Lower leg skin (tissue), 4 donors: Measurements from ENCODE around the gene VPS13D. TPM values are rescaled to one million over a fixed set of nuclear protein-coding genes. Genes with fewer than 3 reads are reported as not detected.

ENCODE experiments used
- DNase-seq, 2 donors: peaks; one replicate each; pipeline ENCODE4 v3.0.0-alpha.2; 2019; ENCODE audit warnings: low spot score in 2 of 2
- H3K4me3 ChIP-seq: fragments of 200-600 bp; sonication (generic); 2 replicates; pipeline ENCODE4 v1.5.1; 2017; ENCODE audit warnings: mild to moderate bottlenecking, low read depth; ENCODE audit not compliant: poor library complexity, severe bottlenecking
- CTCF ChIP-seq, 3 donors: fragments of 450-650 bp; IDR thresholded peaks; one replicate each; pipeline ENCODE4 v1.5.1; 2016; ENCODE audit warnings: antibody characterized with exemption in 3 of 3, mild to moderate bottlenecking in 3 of 3, moderate library complexity in 2 of 3
- POLR2A ChIP-seq, 2 donors: fragments of 450-650 bp; IDR thresholded peaks; one replicate each; pipeline ENCODE4 v1.6.1; 2016 to 2017; ENCODE audit warnings: antibody characterized with exemption in 2 of 2, mild to moderate bottlenecking in 1 of 2, moderate library complexity in 1 of 2
- WGBS, 2 donors: methylation state at CpG; one replicate each; pipeline ENCODE4 v1.1.5; 2018; 5-methylcytosine and 5-hydroxymethylcytosine counted together
- intact Hi-C: fragments of 100-400 bp; cut with DNase I; formaldehyde crosslinking; loops from one replicate; pipeline ENCODE4 v1.15.0; 2023; ENCODE audit warnings: low total_unique reads
- total RNA-seq, 4 donors: library from RNA; depleted of rRNA; stranded (reverse); fragments of >200 nt; gene quantifications; one replicate each; pipeline ENCODE4 v1.1.0, GENCODE V29; 2016

VPS13D gene
- total RNA-seq, 4 donors from 2014 or later: 96.5 to 200 (median 116) TPM

DNA sequence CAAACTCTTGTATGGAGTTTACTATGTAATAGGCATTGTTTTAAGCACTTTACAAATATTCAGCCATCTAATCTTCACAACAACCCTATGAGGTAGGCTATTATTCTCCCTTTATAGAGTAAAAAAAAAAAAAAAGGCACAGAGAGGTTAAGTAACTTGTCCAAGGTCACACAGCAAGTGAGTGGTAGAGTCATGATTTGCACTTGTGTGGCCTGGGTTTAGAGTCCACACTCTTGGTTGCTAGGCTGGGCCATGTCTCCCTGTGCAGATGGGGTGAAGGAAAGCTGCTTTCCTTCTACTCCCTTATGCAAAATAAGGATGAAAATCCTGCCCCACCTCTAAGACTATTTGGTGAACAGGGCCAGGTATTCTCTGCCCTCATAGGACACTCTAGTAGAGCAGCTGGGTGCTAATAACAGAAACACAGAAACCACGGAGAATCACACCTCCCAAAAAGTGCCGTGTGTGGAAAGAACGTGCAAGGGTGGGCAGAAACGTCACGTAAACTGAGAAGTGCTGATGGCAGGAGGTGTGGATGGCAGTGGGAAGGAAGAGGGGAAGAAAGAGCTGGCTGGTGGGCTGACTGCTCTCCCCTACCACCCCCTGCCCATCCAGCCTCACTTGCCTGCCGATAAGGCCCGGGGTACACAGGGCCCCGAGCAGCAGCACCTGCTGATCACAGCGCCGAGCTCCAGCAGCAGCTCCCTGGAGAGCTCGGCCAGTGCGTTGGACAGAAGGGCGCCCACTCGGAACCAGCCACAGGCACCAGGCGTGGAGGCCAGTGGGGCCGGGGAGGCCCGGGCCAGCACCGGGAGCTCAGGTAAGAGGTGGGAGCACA, 28.3 kb upstream of the VPS13D start:
- 82 to 91% methylated on average over 9 to 18 of the region's 18 CpGs for WGBS, 2 donors
- no peak for DNase-seq

DNA sequence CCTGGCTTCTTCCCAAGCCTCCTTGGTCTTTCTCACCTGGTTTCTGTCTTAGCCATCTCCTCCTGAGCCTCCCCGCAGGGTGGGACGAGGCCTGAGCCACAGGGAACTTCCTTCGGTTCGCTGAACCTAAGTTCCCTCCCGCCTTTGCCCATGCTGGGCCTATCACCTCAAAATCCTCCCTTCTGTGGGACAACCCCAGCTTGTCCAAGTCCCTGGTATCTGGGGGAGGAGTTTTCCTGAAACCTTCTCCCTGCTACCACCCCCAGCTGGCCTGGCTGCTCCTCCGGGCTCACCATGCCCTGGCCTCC, 27.7 kb upstream of the VPS13D start:
- DNase-seq: no peak
- no peak for TF ChIP-seq POLR2A (IDR thresholded peaks at IDR 0.05)
- TF ChIP-seq CTCF (IDR thresholded peaks at IDR 0.05): no peak
- 90 to 96% methylated on average over 6 of the region's 6 CpGs for whole genome bisulfite sequencing, 2 donors
- H3K4me3 ChIP-seq: no peak overlapping the region
- intact Hi-C loops: no loop called here

More for the DNA sequence above, 28.3 kb upstream of the VPS13D start:
- H3K4me3 ChIP-seq: no peak overlapping the region
- intact Hi-C loops: no loop called here
- no peak for TF ChIP-seq CTCF (IDR thresholded peaks at IDR 0.05)
- TF ChIP-seq POLR2A (IDR thresholded peaks at IDR 0.05): no peak

DNA sequence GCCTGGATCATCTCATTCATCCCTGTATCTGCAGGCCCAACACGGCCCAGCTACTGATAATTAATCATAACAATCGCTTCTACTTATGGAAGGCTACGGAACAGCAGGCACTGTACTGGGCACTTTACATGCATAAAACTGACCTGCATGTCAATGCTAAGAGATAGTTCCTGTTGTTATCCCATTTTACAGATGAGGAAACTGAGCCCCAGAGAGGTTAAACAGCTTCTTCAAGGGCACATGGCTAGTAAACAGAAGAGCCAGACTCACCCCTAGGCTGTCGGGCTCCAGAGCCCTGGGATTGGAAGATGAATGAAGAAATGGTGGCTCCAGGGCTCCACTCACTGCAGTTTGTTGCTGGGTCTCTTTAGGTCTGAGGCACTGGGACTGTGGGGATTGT, 27.3 kb upstream of the VPS13D start:
- WGBS, 2 donors: 90 to 100% methylated on average over 4 of the region's 4 CpGs
- intact Hi-C loops: no loop called here

GRCh38 chr1:12203216-12204007, 26.4 kb upstream of the VPS13D start:
- intact Hi-C loops: no loop called here
- no peak for DNase-seq
- WGBS, 2 donors: 73 to 79% methylated on average over 19 to 20 of the region's 20 CpGs

More for the DNA sequence above, 27.3 kb upstream of the VPS13D start:
- no peak overlapping the region for H3K4me3 ChIP-seq
- no peak for DNase-seq
- no peak for TF ChIP-seq CTCF (IDR thresholded peaks at IDR 0.05)
- TF ChIP-seq POLR2A (IDR thresholded peaks at IDR 0.05): no peak

DNA sequence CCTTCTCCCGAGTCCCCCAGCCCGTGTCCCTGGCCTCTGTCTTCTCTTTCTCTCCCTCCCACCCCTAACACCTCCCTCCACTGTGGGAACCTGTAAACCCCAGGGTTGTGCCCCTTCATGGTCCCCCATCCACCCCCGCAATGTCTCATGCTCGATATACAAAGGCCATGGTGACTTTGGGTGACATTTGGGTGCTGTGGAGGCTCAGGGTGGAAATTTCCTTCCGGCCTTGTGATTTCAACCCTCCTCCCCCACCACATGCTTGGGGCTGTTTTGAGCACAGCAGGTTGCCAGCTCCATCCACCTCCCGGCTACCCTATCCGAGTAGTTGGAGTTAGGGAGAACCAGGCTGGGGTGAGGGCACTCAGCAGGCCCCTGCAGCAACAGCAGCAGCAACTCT, 25.7 kb upstream of the VPS13D start:
- H3K4me3 ChIP-seq: no peak overlapping the region
- 72 to 78% methylated on average over 7 of the region's 7 CpGs for WGBS, 2 donors
- intact Hi-C loops: no loop called here
- TF ChIP-seq CTCF (IDR thresholded peaks at IDR 0.05) (no peak), POLR2A (IDR thresholded peaks at IDR 0.05) (no peak)
- DNase-seq: no peak

More at GRCh38 chr1:12203216-12204007, 26.4 kb upstream of the VPS13D start:
- TF ChIP-seq CTCF (IDR thresholded peaks at IDR 0.05): no peak
- TF ChIP-seq POLR2A (IDR thresholded peaks at IDR 0.05): no peak
- H3K4me3 ChIP-seq: no peak overlapping the region
